ENCODE measurements around the gene CFAP70.

CFAP70 gene

GRCh38 chr10:73358331-73359279 lies at the start of gene CFAP70:
Gene CFAP70 (minus strand): TSS chr10:73358864. CDS start chr10:73354796, 4,068 bp downstream.
- DNase-seq (ENCODE audit: low read depth in 2 of 2): peak; percentile 97
- H3K4me3 ChIP-seq (replicated peaks in 1 of 2; ENCODE audit: low read depth in 2 of 2, low read length in 2 of 2): peak within 1 kb of the TSS; percentile 82 to 93
- TF ChIP-seq, protein P1, sequence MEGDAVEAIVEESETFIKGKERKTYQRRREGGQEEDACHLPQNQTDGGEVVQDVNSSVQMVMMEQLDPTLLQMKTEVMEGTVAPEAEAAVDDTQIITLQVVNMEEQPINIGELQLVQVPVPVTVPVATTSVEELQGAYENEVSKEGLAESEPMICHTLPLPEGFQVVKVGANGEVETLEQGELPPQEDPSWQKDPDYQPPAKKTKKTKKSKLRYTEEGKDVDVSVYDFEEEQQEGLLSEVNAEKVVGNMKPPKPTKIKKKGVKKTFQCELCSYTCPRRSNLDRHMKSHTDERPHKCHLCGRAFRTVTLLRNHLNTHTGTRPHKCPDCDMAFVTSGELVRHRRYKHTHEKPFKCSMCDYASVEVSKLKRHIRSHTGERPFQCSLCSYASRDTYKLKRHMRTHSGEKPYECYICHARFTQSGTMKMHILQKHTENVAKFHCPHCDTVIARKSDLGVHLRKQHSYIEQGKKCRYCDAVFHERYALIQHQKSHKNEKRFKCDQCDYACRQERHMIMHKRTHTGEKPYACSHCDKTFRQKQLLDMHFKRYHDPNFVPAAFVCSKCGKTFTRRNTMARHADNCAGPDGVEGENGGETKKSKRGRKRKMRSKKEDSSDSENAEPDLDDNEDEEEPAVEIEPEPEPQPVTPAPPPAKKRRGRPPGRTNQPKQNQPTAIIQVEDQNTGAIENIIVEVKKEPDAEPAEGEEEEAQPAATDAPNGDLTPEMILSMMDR (IDR thresholded peaks at IDR 0.05; ENCODE audit: low read depth, low read length): no peak

DNA sequence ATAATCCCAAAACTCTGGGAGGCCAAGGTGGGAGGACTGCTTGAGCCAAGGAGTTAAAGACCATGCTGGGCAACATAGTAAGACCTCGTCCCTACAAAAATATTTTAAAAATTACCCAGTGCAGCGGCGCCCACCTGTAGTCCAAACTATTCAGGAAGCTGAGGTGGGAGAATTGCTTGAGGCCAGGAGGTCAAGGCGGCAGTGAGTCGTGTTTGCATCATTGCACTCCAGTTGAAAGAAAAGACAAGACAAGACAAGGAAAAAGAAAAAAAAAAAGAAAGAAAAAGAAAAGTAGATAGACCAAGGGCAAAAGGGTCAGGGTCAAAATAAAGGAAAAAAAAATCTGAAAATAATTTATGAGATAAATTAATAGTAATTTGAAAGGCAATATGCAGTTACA lies 49.4 kb upstream of the CFAP70 start:
- TF ChIP-seq, protein P1 (IDR thresholded peaks at IDR 0.05; ENCODE audit: low read depth, low read length): no peak
- DNase-seq (ENCODE audit: low read depth in 2 of 2): peak in 1 of 2 donors; percentile 18
- no peak overlapping the region for H3K4me3 ChIP-seq (replicated peaks in 1 of 2; ENCODE audit: low read depth in 2 of 2, low read length in 2 of 2)

- TF ChIP-seq, protein P1 (IDR thresholded peaks at IDR 0.05; ENCODE audit: low read depth, low read length): no peak
- DNase-seq (ENCODE audit: low read depth in 2 of 2): peak in 1 of 2 donors; percentile 9
- no peak overlapping the region for H3K4me3 ChIP-seq (replicated peaks in 1 of 2; ENCODE audit: low read depth in 2 of 2, low read length in 2 of 2)
These were observed 48.8 kb upstream of the CFAP70 start for GRCh38 chr10:73407495-73407894.

DNA sequence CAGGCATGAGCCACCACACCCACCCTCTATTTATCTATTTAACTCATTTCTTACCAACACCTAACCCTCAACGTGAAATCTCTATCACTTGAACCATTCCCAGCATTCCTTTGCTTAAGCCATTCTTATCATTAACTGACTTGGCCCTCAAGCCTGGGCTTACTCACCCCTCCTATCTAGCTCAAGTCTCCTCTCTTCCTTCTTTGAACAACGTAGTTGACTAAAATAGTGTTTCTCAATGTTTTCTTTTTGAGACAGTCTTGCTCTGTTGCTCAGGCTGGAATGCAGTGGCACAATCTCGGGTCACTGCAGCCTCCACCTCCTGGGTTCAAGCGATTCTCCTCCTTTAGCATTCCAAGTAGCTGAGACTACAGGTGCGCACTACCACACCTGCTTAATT lies 48.2 kb upstream of the CFAP70 start:
- no peak overlapping the region for H3K4me3 ChIP-seq (replicated peaks in 1 of 2; ENCODE audit: low read depth in 2 of 2, low read length in 2 of 2)
- DNase-seq (ENCODE audit: low read depth in 2 of 2): peak; percentile 8 to 48
- TF ChIP-seq, protein P1 (IDR thresholded peaks at IDR 0.05; ENCODE audit: low read depth, low read length): no peak

DNA sequence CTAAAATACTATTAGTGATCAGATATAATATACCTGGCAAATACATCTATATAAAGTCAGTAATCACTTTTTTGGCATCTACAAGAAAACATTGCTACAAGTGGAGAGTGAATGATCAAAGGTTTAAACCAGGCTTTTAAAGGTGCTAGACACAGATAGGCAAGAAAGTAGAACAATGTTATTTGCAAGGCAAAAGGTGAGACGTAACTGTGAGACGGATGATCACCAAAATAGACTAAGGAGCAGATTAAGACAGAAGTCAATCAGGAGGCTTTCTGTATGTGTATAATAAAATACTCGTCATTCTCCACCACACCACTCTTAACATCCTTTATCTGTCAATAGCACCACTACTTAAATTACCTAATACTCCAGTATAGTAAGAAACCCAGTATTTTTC lies 46.9 kb upstream of the CFAP70 start:
- no peak overlapping the region for H3K4me3 ChIP-seq (replicated peaks in 1 of 2; ENCODE audit: low read depth in 2 of 2, low read length in 2 of 2)
- TF ChIP-seq, protein P1 (IDR thresholded peaks at IDR 0.05; ENCODE audit: low read depth, low read length): no peak
- no peak for DNase-seq (ENCODE audit: low read depth in 2 of 2)

GRCh38 chr10:73404690-73405089 lies 46.0 kb upstream of the CFAP70 start:
- DNase-seq (ENCODE audit: low read depth in 2 of 2): no peak
- H3K4me3 ChIP-seq (replicated peaks in 1 of 2; ENCODE audit: low read depth in 2 of 2, low read length in 2 of 2): no peak overlapping the region
- TF ChIP-seq, protein P1 (IDR thresholded peaks at IDR 0.05; ENCODE audit: low read depth, low read length): no peak
